Neural progenitor cell (in vitro differentiated cells): ENCODE results near the gene CDK16. TPM values are rescaled to one million over a fixed set of nuclear protein-coding genes. Genes with fewer than 3 reads are reported as not detected.

Source experiments
- DNase-seq: peaks from one replicate; pipeline ENCODE4 v3.0.0-alpha.2; 2016; ENCODE audit warnings: low spot score
- H2AFZ ChIP-seq: fragments of 200-600 bp; sonication (generic); replicated peaks from 2 replicates; pipeline ENCODE4 v1.6.1; 2016; ENCODE audit warnings: antibody characterized with exemption
- H3F3A ChIP-seq: fragments of 200-600 bp; sonication (generic); 2 replicates; pipeline ENCODE4 v1.6.1; 2016; ENCODE audit warnings: antibody characterized with exemption, low read depth
- H3K27ac ChIP-seq: fragments of 200-600 bp; sonication (generic); 2 replicates; pipeline ENCODE4 v1.5.1; 2016; ENCODE audit warnings: mild to moderate bottlenecking
- H3K27me3 ChIP-seq: fragments of 200-600 bp; sonication (generic); 2 replicates; pipeline ENCODE4 v1.6.1; 2016; ENCODE audit warnings: mild to moderate bottlenecking, moderate library complexity
- H3K36me3 ChIP-seq: fragments of 200-600 bp; sonication (generic); 2 replicates; pipeline ENCODE4 v1.5.1; 2016
- H3K4me1 ChIP-seq: fragments of 200-600 bp; sonication (generic); 2 replicates; pipeline ENCODE4 v1.6.1; 2016; ENCODE audit warnings: mixed run types
- H3K4me2 ChIP-seq: fragments of 200-600 bp; sonication (generic); 2 replicates; pipeline ENCODE4 v1.6.1; 2016
- H3K4me3 ChIP-seq: fragments of 200-600 bp; sonication (generic); 2 replicates; pipeline ENCODE4 v1.5.1; 2016
- H3K79me2 ChIP-seq: fragments of 200-600 bp; sonication (generic); 2 replicates; pipeline ENCODE4 v1.6.1; 2016; ENCODE audit warnings: low read depth
- H3K9ac ChIP-seq: fragments of 200-600 bp; sonication (generic); 2 replicates; pipeline ENCODE4 v1.6.1; 2016
- H3K9me3 ChIP-seq: fragments of 200-600 bp; sonication (generic); 2 replicates; pipeline ENCODE4 v1.5.1; 2016; ENCODE audit warnings: low read depth
- H4K20me1 ChIP-seq: fragments of 200-600 bp; sonication (generic); 2 replicates; pipeline ENCODE4 v1.6.1; 2016; ENCODE audit warnings: low read depth
- H3K27ac Mint-ChIP-seq: 3 replicates; pipeline ENCODE4 v1.8.0; 2021; ENCODE audit warnings: mixed read lengths
- H3K27me3 Mint-ChIP-seq: 2 replicates; pipeline ENCODE4 v1.8.0; 2022; ENCODE audit warnings: low read depth, mild to moderate bottlenecking, inconsistent platforms, moderate library complexity, mixed read lengths; ENCODE audit not compliant: insufficient read depth
- H3K36me3 Mint-ChIP-seq: 3 replicates; pipeline ENCODE4 v1.8.0; 2021; ENCODE audit warnings: mixed read lengths
- H3K4me1 Mint-ChIP-seq: 3 replicates; pipeline ENCODE4 v1.8.0; 2021; ENCODE audit warnings: mixed read lengths
- H3K4me3 Mint-ChIP-seq: 3 replicates; pipeline ENCODE4 v1.8.0; 2021; ENCODE audit warnings: mild to moderate bottlenecking, moderate library complexity, mixed read lengths
- H3K9me3 Mint-ChIP-seq: 3 replicates; pipeline ENCODE4 v1.8.0; 2020; ENCODE audit warnings: mixed read lengths
- EZH2 ChIP-seq: fragments of 200-600 bp; sonication (generic); IDR thresholded peaks from 2 replicates; pipeline ENCODE4 v1.6.1; 2017; ENCODE audit warnings: antibody characterized with exemption, mild to moderate bottlenecking, moderate library complexity
- EZH2phosphoT487 ChIP-seq: fragments of 200-600 bp; sonication (generic); IDR thresholded peaks from 2 replicates; pipeline ENCODE4 v1.6.1; 2017; ENCODE audit warnings: antibody characterized with exemption
- total RNA-seq: library from RNA; depleted of rRNA; stranded (reverse); fragments of >200 nt; gene quantifications from 2 replicates; pipeline ENCODE4 v1.2.3, GENCODE V29; 2015; ENCODE audit warnings: low replicate concordance
- TF ChIP-seq, protein P1 (sequence below): fragments of 200-600 bp; sonication (generic); IDR thresholded peaks from 2 replicates; pipeline ENCODE4 v1.5.1; 2017; ENCODE audit warnings: antibody characterized with exemption, mild to moderate bottlenecking

Gene CDK16
- total RNA-seq, 1 donor from 2014 or later, result 166 TPM

DNA sequence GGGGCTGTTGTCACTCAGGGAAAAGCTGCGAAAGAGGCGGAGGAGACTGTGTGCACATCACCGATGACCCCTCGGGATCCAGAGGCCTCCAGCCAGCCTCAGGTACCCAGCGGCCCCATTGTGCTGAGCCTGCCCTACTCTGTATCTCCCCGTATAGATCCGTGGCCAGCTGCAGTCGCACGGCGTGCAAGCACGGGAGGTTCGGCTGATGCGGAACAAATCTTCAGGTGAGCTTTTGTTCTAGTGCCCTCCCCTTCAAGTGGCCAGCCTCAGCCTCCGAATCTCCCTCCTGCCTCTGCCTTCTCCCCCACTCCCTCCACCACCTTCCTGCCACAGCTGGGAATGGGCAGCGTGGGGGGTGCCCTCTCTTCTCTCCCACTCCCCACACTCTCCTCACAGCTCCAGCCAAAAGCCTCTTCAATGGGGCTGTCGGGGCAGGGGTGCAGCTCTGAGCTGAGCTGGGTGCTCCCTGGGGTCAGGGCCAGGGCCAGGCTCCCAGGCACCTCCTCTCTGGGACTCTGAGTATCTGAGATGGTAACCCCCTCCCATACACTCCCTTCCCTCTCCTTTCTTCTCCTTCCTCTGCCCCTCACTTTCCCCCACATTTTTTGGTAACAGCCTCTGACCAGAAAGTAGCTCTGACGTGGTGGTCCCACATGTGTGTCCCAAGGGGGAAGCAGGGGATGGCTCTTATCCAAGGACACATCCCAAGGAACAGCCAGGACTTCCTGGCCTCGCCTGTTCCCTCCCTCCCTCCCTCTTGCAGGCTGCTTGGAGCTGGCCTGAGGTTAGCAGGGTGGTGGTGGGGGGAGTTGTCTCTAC lies 45.3 kb upstream of the CDK16 start:
- no peak overlapping the region for H3K9ac ChIP-seq
- H3K4me3 ChIP-seq, result no peak overlapping the region
- Mint-ChIP-seq H3K9me3 (peaks cover 13% of the 10 kb centered on the region), H3K27ac (no peak overlapping the region), H3K4me3 (no peak overlapping the region), H3K27me3 (peaks cover 6% of the 10 kb centered on the region), H3K36me3 (peaks cover 12% of the 10 kb centered on the region), H3K4me1 (no peaks in the 10 kb centered on the region)
- H3F3A ChIP-seq, result no peaks in the 10 kb centered on the region
- H3K9me3 ChIP-seq, result no peaks in the 10 kb centered on the region
- H3K4me2 ChIP-seq, result no peak overlapping the region
- H2AFZ ChIP-seq, result no peak overlapping the region
- H3K27me3 ChIP-seq, result no peaks in the 10 kb centered on the region
- no peaks in the 10 kb centered on the region for H4K20me1 ChIP-seq
- DNase-seq, result no peak
- no peaks in the 10 kb centered on the region for H3K36me3 ChIP-seq
- H3K4me1 ChIP-seq, result no peaks in the 10 kb centered on the region
- H3K79me2 ChIP-seq, result no peaks in the 10 kb centered on the region
- TF ChIP-seq, protein P1, sequence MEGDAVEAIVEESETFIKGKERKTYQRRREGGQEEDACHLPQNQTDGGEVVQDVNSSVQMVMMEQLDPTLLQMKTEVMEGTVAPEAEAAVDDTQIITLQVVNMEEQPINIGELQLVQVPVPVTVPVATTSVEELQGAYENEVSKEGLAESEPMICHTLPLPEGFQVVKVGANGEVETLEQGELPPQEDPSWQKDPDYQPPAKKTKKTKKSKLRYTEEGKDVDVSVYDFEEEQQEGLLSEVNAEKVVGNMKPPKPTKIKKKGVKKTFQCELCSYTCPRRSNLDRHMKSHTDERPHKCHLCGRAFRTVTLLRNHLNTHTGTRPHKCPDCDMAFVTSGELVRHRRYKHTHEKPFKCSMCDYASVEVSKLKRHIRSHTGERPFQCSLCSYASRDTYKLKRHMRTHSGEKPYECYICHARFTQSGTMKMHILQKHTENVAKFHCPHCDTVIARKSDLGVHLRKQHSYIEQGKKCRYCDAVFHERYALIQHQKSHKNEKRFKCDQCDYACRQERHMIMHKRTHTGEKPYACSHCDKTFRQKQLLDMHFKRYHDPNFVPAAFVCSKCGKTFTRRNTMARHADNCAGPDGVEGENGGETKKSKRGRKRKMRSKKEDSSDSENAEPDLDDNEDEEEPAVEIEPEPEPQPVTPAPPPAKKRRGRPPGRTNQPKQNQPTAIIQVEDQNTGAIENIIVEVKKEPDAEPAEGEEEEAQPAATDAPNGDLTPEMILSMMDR, result no peak
- no peak for TF ChIP-seq EZH2
- TF ChIP-seq EZH2phosphoT487, result no peak
- H3K27ac ChIP-seq, result no peak overlapping the region

DNA sequence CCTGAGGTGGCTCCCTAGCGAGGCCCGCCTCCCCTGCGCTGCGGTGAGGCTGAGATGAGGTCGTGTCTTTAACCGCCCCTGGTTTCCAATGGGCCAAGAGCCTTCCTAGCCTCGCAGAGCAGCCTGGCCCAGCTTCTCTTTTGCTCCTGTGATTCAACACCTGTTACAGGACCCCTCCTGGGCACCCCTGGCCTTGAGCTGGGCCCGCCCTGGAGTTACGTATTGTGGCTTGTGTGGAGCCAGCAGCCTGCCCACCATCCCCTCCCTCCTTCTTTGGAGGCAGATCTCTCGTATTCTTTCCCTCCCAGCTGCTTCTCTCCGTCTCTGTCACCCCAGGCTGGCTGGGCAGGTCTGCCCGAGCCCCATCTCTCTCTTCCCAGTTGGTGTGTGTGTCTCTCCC lies 44.1 kb upstream of the CDK16 start:
- Histone ChIP-seq H3K4me1 (no peaks in the 10 kb centered on the region), H3K36me3 (no peaks in the 10 kb centered on the region), H2AFZ (no peak overlapping the region), H3F3A (no peaks in the 10 kb centered on the region), H3K27ac (no peak overlapping the region), H3K9me3 (no peaks in the 10 kb centered on the region), H3K4me2 (no peak overlapping the region), H3K9ac (no peak overlapping the region), H3K79me2 (no peaks in the 10 kb centered on the region), H4K20me1 (no peaks in the 10 kb centered on the region), H3K27me3 (no peaks in the 10 kb centered on the region), H3K4me3 (no peak overlapping the region)
- H3K9me3 Mint-ChIP-seq, result peaks cover 7% of the 10 kb centered on the region
- TF ChIP-seq, protein P1, result no peak
- no peak for TF ChIP-seq EZH2
- TF ChIP-seq EZH2phosphoT487, result no peak
- peaks cover 15% of the 10 kb centered on the region for H3K36me3 Mint-ChIP-seq
- H3K4me3 Mint-ChIP-seq, result no peak overlapping the region
- no peaks in the 10 kb centered on the region for H3K4me1 Mint-ChIP-seq
- no peak for DNase-seq
- H3K27ac Mint-ChIP-seq, result no peak overlapping the region
- peaks cover 9% of the 10 kb centered on the region for H3K27me3 Mint-ChIP-seq

GRCh38 chrX:47174846-47175587 lies 43.5 kb upstream of the CDK16 start:
- Histone ChIP-seq H3K9me3 (no peaks in the 10 kb centered on the region), H3K36me3 (no peaks in the 10 kb centered on the region), H4K20me1 (no peaks in the 10 kb centered on the region), H3K4me2 (no peak overlapping the region), H3K9ac (no peak overlapping the region), H2AFZ (no peak overlapping the region), H3K4me3 (no peak overlapping the region), H3F3A (no peaks in the 10 kb centered on the region), H3K27ac (no peak overlapping the region), H3K79me2 (no peaks in the 10 kb centered on the region), H3K4me1 (no peaks in the 10 kb centered on the region), H3K27me3 (no peaks in the 10 kb centered on the region)
- no peak for DNase-seq
- no peak overlapping the region for H3K4me3 Mint-ChIP-seq
- TF ChIP-seq, protein P1, result no peak
- H3K27me3 Mint-ChIP-seq, result peaks cover 9% of the 10 kb centered on the region
- H3K27ac Mint-ChIP-seq, result no peak overlapping the region
- H3K9me3 Mint-ChIP-seq, result peaks cover 7% of the 10 kb centered on the region
- no peaks in the 10 kb centered on the region for H3K4me1 Mint-ChIP-seq
- H3K36me3 Mint-ChIP-seq, result peaks cover 17% of the 10 kb centered on the region
